ENCODE results near the gene PIK3CB. TPM values are rescaled to one million over a fixed set of nuclear protein-coding genes. Genes with fewer than 3 reads are reported as not detected.

PIK3CB gene
- total and polyA plus RNA-seq, 10 of the 15 experiments (the other 5 are each of a cell fraction or from before 2014, with no cell fraction given), result 5.0 to 18.4 (median 10.4) TPM

DNA sequence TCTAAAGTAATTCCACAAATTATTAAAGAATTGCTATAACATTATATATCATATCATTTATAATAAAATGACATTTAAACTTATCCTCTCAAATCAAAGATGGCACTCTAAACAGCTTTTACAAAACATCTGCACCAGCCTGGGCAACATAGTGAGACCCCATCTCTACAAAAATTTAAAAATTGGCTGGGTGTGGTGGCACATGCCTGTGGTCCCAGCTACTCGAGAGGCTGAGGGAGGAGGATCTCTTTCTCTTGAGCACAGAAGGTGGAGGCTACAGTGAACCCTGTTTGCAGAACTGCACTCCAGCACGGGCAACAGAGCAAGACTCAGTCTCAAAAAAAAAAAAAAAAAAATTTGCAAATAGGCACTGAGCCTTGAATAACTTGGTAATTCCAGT, 63.1 kb downstream of the PIK3CB start (continued):
- TF ChIP-seq, protein P1, sequence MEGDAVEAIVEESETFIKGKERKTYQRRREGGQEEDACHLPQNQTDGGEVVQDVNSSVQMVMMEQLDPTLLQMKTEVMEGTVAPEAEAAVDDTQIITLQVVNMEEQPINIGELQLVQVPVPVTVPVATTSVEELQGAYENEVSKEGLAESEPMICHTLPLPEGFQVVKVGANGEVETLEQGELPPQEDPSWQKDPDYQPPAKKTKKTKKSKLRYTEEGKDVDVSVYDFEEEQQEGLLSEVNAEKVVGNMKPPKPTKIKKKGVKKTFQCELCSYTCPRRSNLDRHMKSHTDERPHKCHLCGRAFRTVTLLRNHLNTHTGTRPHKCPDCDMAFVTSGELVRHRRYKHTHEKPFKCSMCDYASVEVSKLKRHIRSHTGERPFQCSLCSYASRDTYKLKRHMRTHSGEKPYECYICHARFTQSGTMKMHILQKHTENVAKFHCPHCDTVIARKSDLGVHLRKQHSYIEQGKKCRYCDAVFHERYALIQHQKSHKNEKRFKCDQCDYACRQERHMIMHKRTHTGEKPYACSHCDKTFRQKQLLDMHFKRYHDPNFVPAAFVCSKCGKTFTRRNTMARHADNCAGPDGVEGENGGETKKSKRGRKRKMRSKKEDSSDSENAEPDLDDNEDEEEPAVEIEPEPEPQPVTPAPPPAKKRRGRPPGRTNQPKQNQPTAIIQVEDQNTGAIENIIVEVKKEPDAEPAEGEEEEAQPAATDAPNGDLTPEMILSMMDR (IDR thresholded peaks at IDR 0.05 in 2 of 3, conservative IDR thresholded peaks at IDR 0.05 in 1 of 3; ENCODE audit: control insufficient read depth in 2 of 3, extremely low read depth in 1 of 3, insufficient read depth in 1 of 3, low read depth in 3 of 3, low read length in 3 of 3), result no peak
- TF ChIP-seq PAX5 (IDR thresholded peaks at IDR 0.05; ENCODE audit: borderline replicate concordance, low read depth, low read length), result no peak
- no peak for TF ChIP-seq KAT2A (conservative IDR thresholded peaks at IDR 0.05; ENCODE audit: control insufficient read depth, low read depth, low read length)

- H3K4me2 ChIP-seq (ENCODE audit: control insufficient read depth, insufficient read depth), result no peak overlapping the region
- peaks cover 0 to 6% of the 10 kb centered on the region in 2 experiments; a peak in 2 of 4 replicates for H3K36me3 ChIP-seq (ENCODE audit: control insufficient read depth in 2 of 2, insufficient read depth in 2 of 2, low read length in 1 of 2)
- no peak overlapping the region for H3K27ac ChIP-seq (ENCODE audit: control insufficient read depth, insufficient read depth)
- DNase-seq (ENCODE audit: low read depth, low spot score) (no peak), ATAC-seq (no peak), FAIRE-seq (no peak)
- ChIA-PET RAD21 (ENCODE audit: unreplicated experiment) (no interaction called here), CTCF (interaction anchor here (1.7 to 1.9 kb wide), 2 partner anchors 18 to 145 kb away, joined by 5 to 8 read pairs; no protein-coding TSS in a partner anchor), POLR2A (interaction anchor here (0.7 kb wide), 1 partner anchor 51 kb away, joined by 3 read pairs; no protein-coding TSS in a partner anchor), SMC1A (ENCODE audit: uncharacterized antibody, unreplicated experiment) (no interaction called here)
- in situ Hi-C loops (cut with MboI), result no loop called here
- H3K4me1 ChIP-seq (ENCODE audit: control insufficient read depth, insufficient read depth, low read length), result no peaks in the 10 kb centered on the region
- no peaks in the 10 kb centered on the region for H3K27me3 ChIP-seq (replicated peaks in 1 of 2; ENCODE audit: control insufficient read depth in 2 of 2, insufficient read depth in 2 of 2, low read length in 1 of 2)
- no peak overlapping the region for H2AFZ ChIP-seq (ENCODE audit: control insufficient read depth, low read depth, low read length)
- intact Hi-C loops (cut with micrococcal nuclease; ENCODE audit: unreplicated experiment), result no loop called here
- H4K20me1 ChIP-seq (ENCODE audit: control insufficient read depth, insufficient read depth), result no peaks in the 10 kb centered on the region
- peaks cover 18% of the 10 kb centered on the region; the same call in 2 of the 3 replicates for H3K9me3 ChIP-seq (replicated peaks; ENCODE audit: control insufficient read depth, insufficient read depth, low read length)
- no TSS peak for BruUV-seq (replicated peaks)
- H3K9ac ChIP-seq (ENCODE audit: control insufficient read depth, insufficient read depth, low read length), result no peak overlapping the region
- no peak overlapping the region for H3K4me3 ChIP-seq
- H3K79me2 ChIP-seq (ENCODE audit: control insufficient read depth, insufficient read depth, low read length), result no peaks in the 10 kb centered on the region
- TF ChIP-seq NRF1 (conservative IDR thresholded peaks at IDR 0.05; ENCODE audit: low read depth, low read length), result no peak
- no peak for TF ChIP-seq KLF5 (IDR thresholded peaks at IDR 0.05; ENCODE audit: partially characterized antibody)
- TF ChIP-seq TAF1 (IDR thresholded peaks at IDR 0.05; ENCODE audit: borderline replicate concordance, low read depth, low read length), result no peak
- TF ChIP-seq ESRRA (IDR thresholded peaks at IDR 0.05; ENCODE audit: low read length), result no peak
- TF ChIP-seq ATF3 (IDR thresholded peaks at IDR 0.05; ENCODE audit: borderline replicate concordance, extremely low read depth, low read depth, low read length), result no peak
- no peak for TF ChIP-seq RCOR1 (conservative IDR thresholded peaks at IDR 0.05; ENCODE audit: low read depth, low read length)
- no peak for TF ChIP-seq NFYB (IDR thresholded peaks at IDR 0.05; ENCODE audit: insufficient read depth, low read depth, low read length)
- TF ChIP-seq, protein P2, sequence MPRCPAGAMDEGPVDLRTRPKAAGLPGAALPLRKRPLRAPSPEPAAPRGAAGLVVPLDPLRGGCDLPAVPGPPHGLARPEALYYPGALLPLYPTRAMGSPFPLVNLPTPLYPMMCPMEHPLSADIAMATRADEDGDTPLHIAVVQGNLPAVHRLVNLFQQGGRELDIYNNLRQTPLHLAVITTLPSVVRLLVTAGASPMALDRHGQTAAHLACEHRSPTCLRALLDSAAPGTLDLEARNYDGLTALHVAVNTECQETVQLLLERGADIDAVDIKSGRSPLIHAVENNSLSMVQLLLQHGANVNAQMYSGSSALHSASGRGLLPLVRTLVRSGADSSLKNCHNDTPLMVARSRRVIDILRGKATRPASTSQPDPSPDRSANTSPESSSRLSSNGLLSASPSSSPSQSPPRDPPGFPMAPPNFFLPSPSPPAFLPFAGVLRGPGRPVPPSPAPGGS (IDR thresholded peaks at IDR 0.05; ENCODE audit: borderline replicate concordance, insufficient read depth, low read depth, low read length, poor library complexity, severe bottlenecking), result no peak
- TF ChIP-seq ELK1 (IDR thresholded peaks at IDR 0.05; ENCODE audit: low read depth, low read length), result no peak
These were observed 65.1 kb downstream of the PIK3CB start for GRCh38 chr3:138769616-138770015.
